ENCODE measurements around the gene CHD2.

CHD2 gene

GRCh38 chr15:92885224-92886041, 14.7 kb upstream of the CHD2 start:
- peak; percentile 40 to 51 for DNase-seq

GRCh38 chr15:92886042-92886537, 14.0 kb upstream of the CHD2 start:
- DNase-seq: peak in 1 of 2 donors; percentile 29

- peak in 1 of 2 donors; percentile 8 for DNase-seq
These were observed 13.3 kb upstream of the CHD2 start for GRCh38 chr15:92886815-92887214.

GRCh38 chr15:92887869-92888268, 12.3 kb upstream of the CHD2 start:
- peak in 1 of 2 donors; percentile 10 for DNase-seq

GRCh38 chr15:92889390-92890107, 10.6 kb upstream of the CHD2 start:
- DNase-seq: peak in 1 of 2 donors; percentile 11

GRCh38 chr15:92891533-92892200, 8.5 kb upstream of the CHD2 start:
- no peak for DNase-seq

GRCh38 chr15:92892201-92892555, 7.9 kb upstream of the CHD2 start:
- no peak for DNase-seq

GRCh38 chr15:92893200-92893599, 6.9 kb upstream of the CHD2 start:
- DNase-seq: no peak

- no peak for DNase-seq
These were observed 3.6 kb upstream of the CHD2 start for GRCh38 chr15:92896561-92896960.

- no peak for DNase-seq
These were observed 2.5 kb upstream of the CHD2 start for GRCh38 chr15:92897620-92898019.

- no peak for DNase-seq
These were observed 1.0 kb upstream of the CHD2 start for GRCh38 chr15:92898988-92899582.

GRCh38 chr15:92899601-92899947, 550 bp upstream of the CHD2 start:
- DNase-seq: peak in 1 of 2 donors; percentile 54

GRCh38 chr15:92900731-92901071, 577 bp downstream of the CHD2 start:
- peak in 1 of 2 donors; percentile 51 for DNase-seq

- peak; percentile 39 to 56 for DNase-seq
These were observed 1.1 kb downstream of the CHD2 start for GRCh38 chr15:92901072-92901761.

GRCh38 chr15:92901995-92902394, 1.9 kb downstream of the CHD2 start:
- DNase-seq: peak in 1 of 2 donors; percentile 33

GRCh38 chr15:92902737-92903593, 2.8 kb downstream of the CHD2 start:
- DNase-seq: peak; percentile 61 to 68

- peak in 1 of 2 donors; percentile 35 for DNase-seq
These were observed 3.5 kb downstream of the CHD2 start for GRCh38 chr15:92903631-92903965.

GRCh38 chr15:92903966-92904721, 4.0 kb downstream of the CHD2 start:
- peak; percentile 97 to 99 for DNase-seq

GRCh38 chr15:92904722-92905571, 4.8 kb downstream of the CHD2 start:
- DNase-seq: peak in 1 of 2 donors; percentile 29

GRCh38 chr15:92906020-92906419, 5.9 kb downstream of the CHD2 start:
- DNase-seq: no peak
